SK-N-MC (cell line): ENCODE data around the gene MRPL24.

ENCODE experiments used
- EZH2 ChIP-seq: fragments of 200-600 bp; sonication (generic); IDR thresholded peaks from one replicate; pipeline ENCODE4 v1.6.1; 2017; ENCODE audit warnings: antibody characterized with exemption
- FOXP2 ChIP-seq: optimal IDR thresholded peaks from 2 replicates; pipeline ENCODE3; 2011; ENCODE audit warnings: mild to moderate bottlenecking, moderate library complexity; ENCODE audit not compliant: insufficient read depth; ENCODE audit errors: extremely low read length, control extremely low read depth
- POLR2AphosphoS5 ChIP-seq: IDR thresholded peaks from 2 replicates; pipeline ENCODE4 v1.6.1; 2012; ENCODE audit warnings: mild to moderate bottlenecking, low read depth, low read length, borderline replicate concordance

DNA sequence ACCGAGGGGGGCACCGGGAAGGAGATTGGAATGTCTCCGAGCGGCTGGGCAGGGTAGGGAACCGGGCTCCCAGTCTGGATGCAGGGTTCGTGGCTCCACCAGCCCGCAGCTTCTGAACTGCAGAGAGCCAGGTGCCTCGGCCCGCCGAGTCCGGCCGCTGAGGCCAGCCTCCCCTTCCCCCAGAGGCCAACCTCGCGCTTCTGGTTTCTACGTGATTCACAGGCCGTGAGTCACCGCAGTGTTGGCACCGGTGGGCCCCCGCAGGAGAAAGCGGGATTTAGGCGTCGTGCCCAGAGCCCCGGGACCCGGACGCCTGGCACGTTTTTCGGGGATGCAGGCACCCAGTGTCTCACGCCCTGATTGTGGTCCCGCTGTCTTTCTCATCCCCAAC is 36.0 kb downstream of the MRPL24 start:
- TF ChIP-seq POLR2AphosphoS5 = no peak
- no peak for TF ChIP-seq EZH2
- TF ChIP-seq FOXP2 = no peak
